NCI-H510A treated with DMSO at 0.1 percent for 48 hours (cell line): ENCODE data around the gene CARM1.
A peak's percentile ranks its signal among the peaks of the same experiment; 100 is the strongest.
"Not testable (repeated sequence)": the region's sequence is repeated elsewhere in the genome, so short reads cannot be mapped to it uniquely, and the experiment has no call there.

Experiments used
- DNase-seq: peaks from one replicate; lab custom pipeline; 2025; lab: John Stamatoyannopoulos, UW

Gene CARM1

GRCh38 chr19:10929402-10929794, 58.0 kb downstream of the CARM1 start:
- DNase-seq, result no peak

GRCh38 chr19:10935371-10936059, 64.2 kb downstream of the CARM1 start:
- no peak for DNase-seq

GRCh38 chr19:10936661-10937084, 65.3 kb downstream of the CARM1 start:
- peak; percentile 94 for DNase-seq

- DNase-seq, result not testable (repeated sequence)
Measured at GRCh38 chr19:10941649-10942048, 70.3 kb downstream of the CARM1 start.

GRCh38 chr19:10943412-10943811, 72.1 kb downstream of the CARM1 start:
- DNase-seq, result not testable (repeated sequence)

GRCh38 chr19:10945264-10945663, 73.9 kb downstream of the CARM1 start:
- DNase-seq, result no peak

GRCh38 chr19:10946958-10947657, 75.8 kb downstream of the CARM1 start:
- DNase-seq, result no peak

GRCh38 chr19:10952809-10953208, 81.5 kb downstream of the CARM1 start:
- peak; percentile 63 for DNase-seq

- DNase-seq, result not testable (repeated sequence)
Measured at GRCh38 chr19:10959277-10959968, 88.1 kb downstream of the CARM1 start.

GRCh38 chr19:10960314-10961072, 89.1 kb downstream of the CARM1 start, which contains the start of gene SMARCA4:
Gene SMARCA4, plus strand, starts transcription at chr19:10961030. Its CDS starts 23,122 bp downstream, at chr19:10984152.
- peak; percentile 98 for DNase-seq

- peak; percentile 28 for DNase-seq
Measured at GRCh38 chr19:10961073-10961860, 89.9 kb downstream of the CARM1 start.

GRCh38 chr19:10962863-10963262, 91.5 kb downstream of the CARM1 start:
- no peak for DNase-seq

- no peak for DNase-seq
Measured at GRCh38 chr19:10963865-10964264, 92.5 kb downstream of the CARM1 start.

- DNase-seq, result no peak
Measured at GRCh38 chr19:10964903-10965302, 93.5 kb downstream of the CARM1 start.

GRCh38 chr19:10965398-10965797, 94.0 kb downstream of the CARM1 start:
- no peak for DNase-seq

- no peak for DNase-seq
Measured at GRCh38 chr19:10966809-10967208, 95.5 kb downstream of the CARM1 start.

GRCh38 chr19:10968527-10969135, 97.3 kb downstream of the CARM1 start:
- DNase-seq, result peak; percentile 69

GRCh38 chr19:10971107-10971726, 99.9 kb downstream of the CARM1 start:
- DNase-seq, result no peak
